GM23338 (cell line): ENCODE data around the gene PSPH. TPM values are rescaled to one million over a fixed set of nuclear protein-coding genes. Genes with fewer than 3 reads are reported as not detected.

ENCODE experiments used
- ATAC-seq: fragments of 200-7000 bp; cut with Tn5 transposase; 3 replicates; pipeline ENCODE4 v1.9.1; 2020
- DNase-seq: peaks from one replicate; pipeline ENCODE4 v3.0.0-alpha.2; 2015; ENCODE audit warnings: low spot score
- H2AFZ ChIP-seq: fragments of 200-600 bp; sonication (generic); 2 replicates; pipeline ENCODE4 v1.8.0; 2016; ENCODE audit warnings: antibody characterized with exemption, mild to moderate bottlenecking, moderate library complexity
- H3F3A ChIP-seq: fragments of 200-600 bp; sonication (generic); replicated peaks from 2 replicates; pipeline ENCODE4 v1.8.0; 2017; ENCODE audit warnings: antibody characterized with exemption, mixed run types, low read depth
- H3K27ac ChIP-seq: fragments of 200-600 bp; sonication (generic); 2 replicates; pipeline ENCODE4 v1.6.1; 2016; ENCODE audit warnings: low read depth
- H3K27me3 ChIP-seq: fragments of 200-600 bp; sonication (generic); 2 replicates; pipeline ENCODE4 v1.8.0; 2016; ENCODE audit warnings: mild to moderate bottlenecking, mixed run types, moderate library complexity; ENCODE audit not compliant: insufficient read depth
- H3K36me3 ChIP-seq: fragments of 200-600 bp; sonication (generic); 2 replicates; pipeline ENCODE4 v1.8.0; 2016; ENCODE audit warnings: mild to moderate bottlenecking; ENCODE audit not compliant: insufficient read depth
- H3K4me1 ChIP-seq: fragments of 200-600 bp; sonication (generic); 2 replicates; pipeline ENCODE4 v1.8.0; 2016; ENCODE audit warnings: mild to moderate bottlenecking, moderate library complexity; ENCODE audit not compliant: insufficient read depth
- H3K4me2 ChIP-seq: fragments of 200-600 bp; sonication (generic); 2 replicates; pipeline ENCODE4 v1.7.1; 2017; ENCODE audit warnings: mixed run types
- H3K4me3 ChIP-seq: fragments of 200-600 bp; sonication (generic); 2 replicates; pipeline ENCODE4 v1.6.1; 2016; ENCODE audit warnings: mixed run types
- H3K79me2 ChIP-seq: fragments of 200-600 bp; sonication (generic); replicated peaks from 2 replicates; pipeline ENCODE4 v1.8.0; 2017; ENCODE audit warnings: mild to moderate bottlenecking; ENCODE audit not compliant: insufficient read depth
- H3K9me2 ChIP-seq: fragments of 200-600 bp; sonication (generic); 2 replicates; pipeline ENCODE4 v1.8.0; 2017; ENCODE audit not compliant: insufficient read depth
- H4K20me1 ChIP-seq: fragments of 200-600 bp; sonication (generic); replicated peaks from 2 replicates; pipeline ENCODE4 v1.8.0; 2017; ENCODE audit warnings: mild to moderate bottlenecking; ENCODE audit not compliant: insufficient read depth
- H3K27ac Mint-ChIP-seq: 2 replicates; pipeline ENCODE4 v1.8.0; 2020; ENCODE audit warnings: inconsistent platforms, mild to moderate bottlenecking, moderate library complexity, mixed read lengths
- H3K27me3 Mint-ChIP-seq: 3 replicates; pipeline ENCODE4 v1.8.0; 2022; ENCODE audit warnings: low read depth, mild to moderate bottlenecking, moderate library complexity, mixed read lengths, inconsistent platforms; ENCODE audit not compliant: insufficient read depth, poor library complexity
- H3K36me3 Mint-ChIP-seq: 3 replicates; pipeline ENCODE4 v1.8.0; 2021; ENCODE audit warnings: low read depth, mild to moderate bottlenecking, inconsistent platforms, moderate library complexity, mixed read lengths
- H3K4me1 Mint-ChIP-seq: 3 replicates; pipeline ENCODE4 v1.8.0; 2020; ENCODE audit warnings: mild to moderate bottlenecking, inconsistent platforms, mixed read lengths
- H3K4me3 Mint-ChIP-seq: 3 replicates; pipeline ENCODE4 v1.8.0; 2021; ENCODE audit warnings: moderate library complexity, mild to moderate bottlenecking, inconsistent platforms, mixed read lengths
- H3K9me3 Mint-ChIP-seq: 3 replicates; pipeline ENCODE4 v1.8.0; 2020; ENCODE audit warnings: moderate library complexity, mild to moderate bottlenecking, inconsistent platforms, mixed read lengths
- CREB1 ChIP-seq: fragments of 250-450 bp; sonication (Bioruptor Pico); IDR thresholded peaks from 2 replicates; pipeline ENCODE4 v1.5.0; 2020; ENCODE audit warnings: low read depth, mild to moderate bottlenecking, moderate library complexity
- CTCF ChIP-seq, 2 experiments: fragments of 200-600 bp in 1 of 2; sonication (generic) in 1 of 2; conservative IDR thresholded peaks; 2 replicates each; pipeline versions ENCODE4 v1.5.1 to v1.6.1; 2016 to 2017; ENCODE audit warnings: antibody characterized with exemption in 2 of 2, low read depth in 2 of 2, mild to moderate bottlenecking in 2 of 2, moderate library complexity in 1 of 2
- ETS1 ChIP-seq: IDR thresholded peaks from 2 replicates; pipeline ENCODE4 v1.6.1; 2016; ENCODE audit warnings: antibody characterized with exemption
- EZH2 ChIP-seq: fragments of 200-600 bp; sonication (generic); IDR thresholded peaks from one replicate; pipeline ENCODE4 v1.8.0; 2017; ENCODE audit warnings: antibody characterized with exemption, mild to moderate bottlenecking, low read depth; ENCODE audit not compliant: unreplicated experiment
- EZH2phosphoT487 ChIP-seq: fragments of 200-600 bp; sonication (generic); IDR thresholded peaks from one replicate; pipeline ENCODE4 v1.8.1; 2018; ENCODE audit warnings: antibody characterized with exemption; ENCODE audit not compliant: unreplicated experiment
- JUNB ChIP-seq: IDR thresholded peaks from one replicate; pipeline ENCODE4 v1.6.1; 2016; ENCODE audit warnings: antibody characterized with exemption; ENCODE audit not compliant: unreplicated experiment
- NANOG ChIP-seq: IDR thresholded peaks from 2 replicates; pipeline ENCODE4 v1.6.1; 2016; ENCODE audit warnings: antibody characterized with exemption, borderline replicate concordance
- POLR2AphosphoS5 ChIP-seq: IDR thresholded peaks from 2 replicates; pipeline ENCODE4 v1.6.1; 2016; ENCODE audit warnings: antibody characterized with exemption, low read depth
- REST ChIP-seq: IDR thresholded peaks from one replicate; pipeline ENCODE4 v1.6.1; 2018; ENCODE audit warnings: antibody characterized with exemption; ENCODE audit not compliant: unreplicated experiment
- ZNF331 ChIP-seq: fragments of 250-450 bp; sonication (Bioruptor Pico); IDR thresholded peaks from 2 replicates; pipeline ENCODE4 v1.5.0; 2020; ENCODE audit warnings: low read depth, mild to moderate bottlenecking, moderate library complexity
- polyA plus RNA-seq: library from polyadenylated mRNA; unstranded; fragments of >200 nt; fragmentation: Nextera tagmentation; extraction: Ambion mirVana; gene quantifications from 2 replicates; pipeline ENCODE4 v1.2.1, GENCODE V29; 2016
- total RNA-seq: library from RNA; depleted of rRNA; stranded (reverse); fragments of >200 nt; shearing (Covaris generic); gene quantifications from 2 replicates; pipeline ENCODE4 v1.2.3, GENCODE V29; 2014

PSPH gene
- total and polyA plus RNA-seq, 2 experiments from 2014 or later = 38.3 to 149 TPM

GRCh38 chr7:55983537-55983936 lies 67.7 kb downstream of the PSPH start:
- ATAC-seq (no peak), DNase-seq (no peak)
- Histone ChIP-seq H4K20me1 (no peaks in the 10 kb centered on the region; the same call in 1 of the 2 replicates), H3K27me3 (no peaks in the 10 kb centered on the region), H2AFZ (no peak overlapping the region), H3K9me2 (no peaks in the 10 kb centered on the region), H3K4me1 (no peaks in the 10 kb centered on the region), H3K4me2 (no peak overlapping the region), H3K36me3 (peaks cover 8% of the 10 kb centered on the region), H3K27ac (no peak overlapping the region), H3K4me3 (no peak overlapping the region), H3K79me2 (no peaks in the 10 kb centered on the region), H3F3A (no peaks in the 10 kb centered on the region)
- TF ChIP-seq REST = no peak
- TF ChIP-seq ETS1 = no peak
- no peak for TF ChIP-seq ZNF331
- no peak for TF ChIP-seq CTCF (conservative IDR thresholded peaks at IDR 0.05; ENCODE audit: low read depth in 2 of 2)
- no peak for TF ChIP-seq NANOG
- no peak for TF ChIP-seq POLR2AphosphoS5
- Mint-ChIP-seq H3K27ac (no peak overlapping the region), H3K9me3 (no peaks in the 10 kb centered on the region), H3K27me3 (peaks cover 2% of the 10 kb centered on the region), H3K4me3 (no peak overlapping the region), H3K36me3 (peaks cover 39% of the 10 kb centered on the region), H3K4me1 (no peaks in the 10 kb centered on the region)

- DNase-seq = no peak
- Mint-ChIP-seq H3K27me3 (no peaks in the 10 kb centered on the region), H3K4me1 (no peaks in the 10 kb centered on the region), H3K36me3 (peaks cover 35% of the 10 kb centered on the region), H3K4me3 (no peak overlapping the region), H3K27ac (no peak overlapping the region), H3K9me3 (no peaks in the 10 kb centered on the region)
- Histone ChIP-seq H3K9me2 (no peaks in the 10 kb centered on the region), H3K36me3 (peaks cover 8% of the 10 kb centered on the region), H3K27ac (no peak overlapping the region), H3F3A (no peaks in the 10 kb centered on the region), H3K79me2 (no peaks in the 10 kb centered on the region; the same call in 1 of the 2 replicates), H3K4me2 (no peak overlapping the region), H4K20me1 (no peaks in the 10 kb centered on the region; the same call in 1 of the 2 replicates), H3K4me3 (no peak overlapping the region), H3K4me1 (no peaks in the 10 kb centered on the region), H2AFZ (no peak overlapping the region), H3K27me3 (no peaks in the 10 kb centered on the region)
- no peak for ATAC-seq
- TF ChIP-seq POLR2AphosphoS5 (no peak), JUNB (no peak), CTCF (conservative IDR thresholded peaks at IDR 0.05; ENCODE audit: low read depth in 2 of 2) (no peak), EZH2 (no peak), EZH2phosphoT487 (no peak), CREB1 (no peak), REST (no peak)
Observed at GRCh38 chr7:55980266-55980665, 71.0 kb downstream of the PSPH start.
